Body of pancreas (tissue), 4 donors: Measurements from ENCODE around the gene SLC46A1.

Experiments used
- CTCF ChIP-seq, 7 experiments: fragments of 450-650 bp in 4 of 7; fragments of 200-600 bp in 3 of 7; sonication (generic) in 3 of 7; IDR thresholded peaks; one replicate each; pipeline ENCODE4 v1.5.1; 2016 to 2019; ENCODE audit warnings: antibody characterized with exemption in 7 of 7
- POLR2A ChIP-seq, 3 donors: fragments of 450-650 bp; IDR thresholded peaks; one replicate each; pipeline ENCODE4 v1.6.1; 2016; ENCODE audit warnings: antibody characterized with exemption in 3 of 3, mild to moderate bottlenecking in 2 of 3

GRCh38 chr17:28345419-28346198 is 60.4 kb downstream of the SLC46A1 start:
- TF ChIP-seq POLR2A (IDR thresholded peaks at IDR 0.05) (no peak), CTCF (IDR thresholded peaks at IDR 0.05) (no peak)
